GM19328 (cell line): ENCODE data around the gene ABHD15.

ENCODE experiments used
- ATAC-seq: cut with Tn5 transposase; IDR thresholded peaks from one replicate; pipeline ENCODE4 v1.9.1; 2021; ENCODE audit warnings: mild to moderate bottlenecking, moderate library complexity; ENCODE audit not compliant: unreplicated experiment

ABHD15 gene

GRCh38 chr17:29583324-29584248 is 16.7 kb upstream of the ABHD15 start:
- no peak for ATAC-seq

DNA sequence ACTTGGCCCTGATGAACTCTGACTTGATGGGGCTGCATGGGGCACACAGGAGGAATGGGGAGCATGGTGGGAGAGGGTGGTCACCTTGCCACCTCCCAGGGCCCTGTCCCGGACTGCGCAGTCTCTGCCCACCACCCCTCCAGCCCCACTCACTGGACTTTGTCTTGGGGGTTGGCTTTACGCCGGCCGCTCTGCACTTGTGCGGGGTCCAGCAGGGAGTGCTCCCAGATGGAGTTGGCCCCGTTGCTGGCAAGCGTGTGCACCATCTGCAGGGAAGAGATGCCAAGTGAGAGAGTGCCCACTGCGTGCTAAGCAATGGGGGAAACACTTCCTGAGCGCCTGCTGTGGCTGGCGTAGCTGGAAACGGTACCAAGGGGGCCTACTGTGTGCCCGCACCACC is 15.9 kb upstream of the ABHD15 start:
- no peak for ATAC-seq

- ATAC-seq: no peak
Observed at GRCh38 chr17:29582254-29582765, 15.5 kb upstream of the ABHD15 start.

GRCh38 chr17:29581583-29582253 is 14.9 kb upstream of the ABHD15 start:
- ATAC-seq: no peak

DNA sequence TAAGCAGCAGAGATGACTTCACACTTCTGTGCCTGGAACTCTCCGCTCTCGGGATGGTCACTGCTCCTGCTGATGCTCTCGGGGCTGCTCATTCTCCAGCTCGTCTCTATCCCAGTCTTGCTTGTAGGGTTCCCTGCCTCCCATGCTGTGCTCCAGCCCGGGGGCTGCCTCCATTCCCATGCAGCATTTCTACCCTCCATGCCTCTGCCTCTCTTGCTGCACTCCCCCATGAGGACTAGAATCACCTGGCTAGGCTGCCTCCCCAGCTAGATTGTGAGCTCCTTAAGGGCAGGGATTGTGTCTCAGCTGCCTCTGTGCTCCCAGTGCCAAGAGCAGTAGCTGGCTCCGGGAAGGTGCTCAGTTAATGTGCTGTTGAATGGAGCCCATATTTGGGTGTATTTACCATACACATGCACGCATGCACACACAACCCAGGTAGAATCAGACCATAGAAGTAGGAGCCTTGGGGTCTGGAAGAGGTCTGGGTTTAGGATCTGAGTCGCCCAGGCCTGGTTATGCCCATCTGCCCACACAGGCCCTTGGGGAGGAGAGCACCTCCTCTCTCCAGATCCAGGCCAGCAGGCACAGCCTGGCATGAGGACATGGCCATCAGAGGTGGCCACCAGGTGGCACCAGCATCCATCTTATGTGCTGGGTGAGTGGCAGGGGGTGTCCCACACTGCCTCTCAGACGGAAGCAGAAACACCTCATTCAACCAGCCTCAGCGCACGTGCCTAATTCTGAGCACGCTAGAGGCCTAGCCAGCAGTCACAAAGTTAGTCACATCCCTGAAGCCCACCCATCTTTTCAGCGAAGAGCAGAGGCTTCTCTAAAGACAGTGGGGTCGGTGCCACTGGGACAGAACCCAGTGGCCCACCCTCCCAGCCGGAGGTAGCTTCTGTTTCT is 13.3 kb upstream of the ABHD15 start:
- ATAC-seq: no peak

DNA sequence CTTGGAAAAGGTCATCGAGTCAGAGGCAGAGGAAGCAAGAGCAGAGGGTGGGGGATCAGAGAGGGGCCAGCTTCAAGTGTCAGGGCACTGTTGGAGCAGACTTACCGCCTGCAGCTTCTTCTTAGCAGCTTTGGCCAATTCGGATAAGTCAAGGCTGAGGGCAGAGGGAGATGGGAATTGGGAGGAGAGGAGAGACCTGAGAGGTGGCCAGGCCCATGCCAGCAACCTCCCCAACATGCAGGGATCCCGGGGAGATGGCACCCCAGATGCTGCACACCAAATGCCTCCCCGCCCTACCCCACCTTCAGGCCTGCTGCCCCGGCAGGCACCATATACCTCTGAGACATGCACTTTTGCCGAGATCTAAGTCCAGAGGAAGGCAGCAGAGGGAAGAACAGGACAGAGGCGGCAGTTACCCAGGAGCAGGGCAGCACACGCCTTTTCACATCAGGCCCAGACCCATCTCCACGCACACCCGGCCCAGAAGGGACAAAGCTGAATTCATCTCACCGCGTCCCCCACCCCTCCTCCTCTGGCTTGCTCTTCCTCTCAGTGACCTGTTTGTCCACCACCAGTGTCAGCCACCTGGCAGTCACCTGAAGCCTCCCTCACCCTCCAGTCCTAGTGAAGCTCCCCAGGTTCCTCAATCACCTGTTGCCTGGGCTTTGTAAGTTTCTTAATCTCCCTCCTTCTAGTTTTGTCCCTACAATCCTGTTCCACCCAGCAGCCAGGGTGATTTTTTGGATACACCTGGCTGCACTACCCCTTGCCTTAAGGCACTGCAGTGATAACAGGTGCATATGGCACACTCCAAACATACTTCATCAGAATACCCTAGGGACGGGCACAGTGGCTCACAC is 12.0 kb upstream of the ABHD15 start:
- no peak for ATAC-seq

DNA sequence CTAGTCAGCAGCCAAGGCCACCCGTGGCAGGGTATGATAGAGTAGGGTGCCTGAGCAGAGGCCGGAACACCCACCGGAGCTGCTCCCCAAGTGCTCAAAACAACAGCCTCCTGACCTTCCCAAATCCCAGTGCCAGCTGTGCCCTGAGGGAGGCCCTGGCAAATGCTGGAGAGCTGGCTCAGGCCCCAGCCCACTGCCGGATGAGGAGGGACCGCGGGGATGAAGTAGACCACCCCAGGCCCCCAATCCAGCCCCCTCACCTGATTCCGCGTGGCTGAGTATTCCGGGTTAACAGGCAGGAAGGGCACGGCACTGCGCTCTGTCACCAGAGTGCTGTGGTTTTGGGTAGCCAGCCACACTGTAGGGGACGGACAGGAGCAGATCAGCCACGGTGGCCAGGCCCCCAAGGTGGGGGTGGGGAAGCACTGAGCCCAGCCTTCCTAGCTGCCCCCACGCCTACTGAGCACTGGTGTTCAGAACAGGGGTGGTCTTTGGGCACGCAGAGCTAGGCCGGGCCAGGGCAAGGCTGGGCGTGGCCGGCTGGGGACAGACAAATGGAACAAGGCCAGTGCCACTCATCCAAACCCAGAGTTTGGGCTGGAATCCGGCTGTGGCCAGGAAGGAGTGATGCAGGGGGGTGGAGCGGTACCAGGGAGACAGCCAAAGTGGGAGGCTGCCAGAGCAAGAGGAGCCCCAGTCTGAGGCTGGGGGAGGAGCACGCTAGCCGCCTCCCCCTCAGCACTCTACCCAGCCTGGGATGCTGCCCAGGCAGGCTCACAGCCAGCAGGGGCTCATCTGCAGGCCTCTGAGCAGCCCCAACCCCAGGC is 10.8 kb upstream of the ABHD15 start:
- ATAC-seq: no peak

DNA sequence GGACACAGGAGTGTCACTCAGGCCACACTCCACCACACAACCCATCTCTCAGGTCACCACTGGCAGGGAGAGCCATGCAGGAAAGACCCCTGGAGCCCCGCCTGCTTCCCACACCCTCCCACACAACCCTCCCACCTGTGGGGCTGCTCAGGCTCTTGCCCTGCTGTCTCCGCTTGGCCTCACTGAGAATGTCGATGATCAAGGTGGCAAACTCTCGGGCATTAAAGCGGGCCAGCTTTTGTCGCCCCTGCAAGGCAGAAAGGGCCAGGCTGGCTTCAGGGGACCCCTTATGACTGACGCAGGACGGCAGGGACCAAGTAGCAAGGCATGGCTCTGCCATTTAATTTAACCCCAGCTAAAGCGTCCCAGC is 10.1 kb upstream of the ABHD15 start:
- ATAC-seq: no peak

- no peak for ATAC-seq
Observed at GRCh38 chr17:29576214-29577000, 9.6 kb upstream of the ABHD15 start.

- ATAC-seq: no peak
Observed at GRCh38 chr17:29575511-29576213, 8.8 kb upstream of the ABHD15 start.

DNA sequence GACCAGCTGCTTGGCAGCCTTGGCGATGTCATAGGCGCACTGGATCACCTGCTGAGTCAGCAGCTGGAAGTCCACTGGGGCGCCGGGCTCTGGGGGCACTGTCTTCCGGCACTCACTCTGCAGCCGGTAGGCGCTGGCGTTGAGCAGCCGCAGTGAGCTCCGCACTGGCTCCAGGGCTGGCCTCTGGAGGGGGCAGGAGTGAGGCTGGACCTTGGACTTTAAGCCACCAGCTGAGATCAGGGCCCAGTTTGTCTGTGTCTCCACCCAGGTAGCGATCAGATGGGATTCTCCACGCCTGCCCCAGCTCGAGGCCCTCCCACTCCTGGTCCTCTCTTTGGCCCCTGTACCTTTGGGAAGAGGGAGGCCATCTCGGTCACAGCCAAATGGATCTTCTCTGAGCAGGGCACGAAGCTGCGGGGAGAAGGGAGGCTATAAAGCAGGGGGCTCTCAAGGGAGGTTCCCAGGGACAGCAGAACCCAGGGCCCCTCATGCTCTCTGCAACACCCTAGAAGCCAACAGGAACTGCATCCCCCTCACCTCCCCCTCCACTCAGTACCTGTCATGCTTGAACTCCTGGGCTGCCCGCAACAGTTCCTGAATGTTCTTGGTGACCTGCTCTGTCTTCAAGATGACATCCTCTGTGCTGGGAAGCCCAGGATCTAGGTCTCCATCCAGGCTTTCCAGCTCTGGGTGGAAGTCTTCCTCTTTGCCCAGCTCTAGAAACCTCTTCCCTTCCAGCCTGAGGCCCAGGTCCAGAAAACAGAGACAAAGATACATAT is 8.1 kb upstream of the ABHD15 start:
- no peak for ATAC-seq

GRCh38 chr17:29573871-29574731 is 7.3 kb upstream of the ABHD15 start:
- ATAC-seq: no peak

DNA sequence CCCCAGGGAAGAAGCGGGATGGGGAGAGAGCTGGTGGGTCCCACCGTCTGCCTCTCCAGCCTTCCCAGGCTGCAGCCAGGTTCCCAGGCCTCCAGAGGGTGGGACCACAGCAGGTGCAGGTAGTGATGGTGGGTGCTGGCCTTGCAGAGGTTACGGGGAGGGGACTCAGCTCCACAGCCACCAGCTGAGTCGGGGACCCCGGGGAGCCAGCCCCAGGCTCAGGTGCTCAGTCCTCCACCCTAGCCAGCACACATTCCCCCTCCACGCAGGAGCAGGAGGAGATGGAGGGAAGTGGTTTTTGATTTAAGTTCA is 6.7 kb upstream of the ABHD15 start:
- ATAC-seq: no peak

- ATAC-seq: no peak
Observed at GRCh38 chr17:29572691-29573557, 6.1 kb upstream of the ABHD15 start.

- ATAC-seq: no peak
Observed at GRCh38 chr17:29571883-29572681, 5.2 kb upstream of the ABHD15 start.
